ENCODE results near the gene ATAT1.

ATAT1 gene

GRCh38 chr6:30646450-30647241 is 20.0 kb downstream of the ATAT1 start, which contains the start of gene C6orf136:
TSS of gene C6orf136 (plus strand) at chr6:30647133. CDS start at chr6:30647232, 99 bp downstream.
- TF ChIP-seq CTCF (IDR thresholded peaks at IDR 0.05): no peak

GRCh38 chr6:30647242-30648116 is 20.8 kb downstream of the ATAT1 start:
- TF ChIP-seq CTCF (IDR thresholded peaks at IDR 0.05): no peak

GRCh38 chr6:30651143-30651542 is 24.5 kb downstream of the ATAT1 start:
- TF ChIP-seq CTCF (IDR thresholded peaks at IDR 0.05): no peak

GRCh38 chr6:30654798-30655742 is 28.4 kb downstream of the ATAT1 start:
- TF ChIP-seq CTCF (IDR thresholded peaks at IDR 0.05): no peak

- no peak for TF ChIP-seq CTCF (IDR thresholded peaks at IDR 0.05)
Measured at GRCh38 chr6:30655743-30656094, 29.0 kb downstream of the ATAT1 start.

- TF ChIP-seq CTCF (IDR thresholded peaks at IDR 0.05): no peak
Measured at GRCh38 chr6:30656513-30656912, 29.8 kb downstream of the ATAT1 start.

GRCh38 chr6:30657454-30657853 is 30.8 kb downstream of the ATAT1 start:
- TF ChIP-seq CTCF (IDR thresholded peaks at IDR 0.05): no peak

Data from LNCAP (cell line).